Skeletal muscle cell (primary cell): ENCODE data around the gene ARFGEF3.
"Not testable (repeated sequence)": the region's sequence is repeated elsewhere in the genome, so short reads cannot be mapped to it uniquely, and the experiment has no call there.

Experiments used
- DNase-seq: peaks from one replicate; pipeline ENCODE4 v3.0.0-alpha.2; 2010; ENCODE audit warnings: low read depth
- H3K4me3 ChIP-seq: 2 replicates; pipeline ENCODE4 v1.5.1; 2011; ENCODE audit warnings: low read depth, mild to moderate bottlenecking, control low read depth, low read length, moderate library complexity

ARFGEF3 gene

GRCh38 chr6:138257638-138258040, 95.9 kb downstream of the ARFGEF3 start:
- DNase-seq, result no peak
- no peak overlapping the region for H3K4me3 ChIP-seq

GRCh38 chr6:138258197-138258596, 96.5 kb downstream of the ARFGEF3 start:
- DNase-seq, result no peak
- H3K4me3 ChIP-seq, result no peak overlapping the region

- H3K4me3 ChIP-seq, result no peak overlapping the region
Measured at GRCh38 chr6:138258991-138259390, 97.3 kb downstream of the ARFGEF3 start.

GRCh38 chr6:138261116-138261780, 99.5 kb downstream of the ARFGEF3 start:
- H3K4me3 ChIP-seq, result no peak overlapping the region
- no peak for DNase-seq

More at GRCh38 chr6:138258991-138259390, 97.3 kb downstream of the ARFGEF3 start:
- no peak for DNase-seq

- no peak overlapping the region for H3K4me3 ChIP-seq
Measured at GRCh38 chr6:138263963-138264362, 102.2 kb downstream of the ARFGEF3 start.

GRCh38 chr6:138264372-138264880, 102.7 kb downstream of the ARFGEF3 start:
- no peak overlapping the region for H3K4me3 ChIP-seq
- DNase-seq, result no peak

More at GRCh38 chr6:138263963-138264362, 102.2 kb downstream of the ARFGEF3 start:
- no peak for DNase-seq

GRCh38 chr6:138266095-138266494, 104.4 kb downstream of the ARFGEF3 start:
- DNase-seq, result no peak
- no peak overlapping the region for H3K4me3 ChIP-seq

- DNase-seq, result no peak
- H3K4me3 ChIP-seq, result no peak overlapping the region
Measured at GRCh38 chr6:138267971-138268895, 106.5 kb downstream of the ARFGEF3 start.

GRCh38 chr6:138271451-138271850, 109.7 kb downstream of the ARFGEF3 start:
- no peak for DNase-seq
- no peak overlapping the region for H3K4me3 ChIP-seq

- no peak for DNase-seq
- no peak overlapping the region for H3K4me3 ChIP-seq
Measured at GRCh38 chr6:138272533-138273315, 111.0 kb downstream of the ARFGEF3 start.

- no peak for DNase-seq
- H3K4me3 ChIP-seq, result no peak overlapping the region
Measured at GRCh38 chr6:138275976-138276375, 114.2 kb downstream of the ARFGEF3 start.

GRCh38 chr6:138277835-138278234, 116.1 kb downstream of the ARFGEF3 start:
- no peak overlapping the region for H3K4me3 ChIP-seq
- DNase-seq, result no peak

GRCh38 chr6:138278326-138278725, 116.6 kb downstream of the ARFGEF3 start:
- DNase-seq, result peak; percentile 3
- H3K4me3 ChIP-seq, result no peak overlapping the region

- no peak for DNase-seq
- no peak overlapping the region for H3K4me3 ChIP-seq
Measured at GRCh38 chr6:138285800-138286199, 124.1 kb downstream of the ARFGEF3 start.

GRCh38 chr6:138286698-138287097, 125.0 kb downstream of the ARFGEF3 start:
- no peak for DNase-seq
- H3K4me3 ChIP-seq, result no peak overlapping the region

GRCh38 chr6:138287144-138287955, 125.6 kb downstream of the ARFGEF3 start:
- DNase-seq, result no peak
- H3K4me3 ChIP-seq, result no peak overlapping the region

- peak; percentile 85 for DNase-seq
- H3K4me3 ChIP-seq, result not testable (repeated sequence)
Measured at GRCh38 chr6:138288428-138289085, 126.8 kb downstream of the ARFGEF3 start.

GRCh38 chr6:138289739-138290138, 128.0 kb downstream of the ARFGEF3 start:
- no peak for DNase-seq
- no peak overlapping the region for H3K4me3 ChIP-seq
